Muscle of arm (tissue), 14 donors: ENCODE results near the gene GOPC. TPM values are rescaled to one million over a fixed set of nuclear protein-coding genes. Genes with fewer than 3 reads are reported as not detected.
"Not testable (repeated sequence)": the region's sequence is repeated elsewhere in the genome, so short reads cannot be mapped to it uniquely, and the experiment has no call there.

Experiments used
- DNase-seq: peaks from one replicate; pipeline ENCODE4 v3.0.0-alpha.2; 2013
- long read RNA-seq, 11 donors: transcript quantifications; one replicate each; lab custom pipeline, GENCODE V29; 2026
- polyA plus RNA-seq, 12 donors: library from polyadenylated mRNA; unstranded; fragments of 120-200 nt; gene quantifications; one replicate each; pipeline ENCODE4 v1.2.1, GENCODE V29; 2013; ENCODE audit not compliant: insufficient read length in 12 of 12

GOPC gene
- 10 to 100 TPM in 11 of 12 donors, not detected in 1; 41.9 to 60.0 (median 52.3) TPM for polyA plus RNA-seq
- long read RNA-seq, donor 1, full-length matches to known transcripts = 2 of 34 reads
- long read RNA-seq, donor 1, partial matches to known transcripts = 32 of 34 reads
- long read RNA-seq, donor 1, other reads (novel, unspliced or antisense) = 0 of 34 reads
- long read RNA-seq, donor 2, full-length matches to known transcripts = 7 of 22 reads
- long read RNA-seq, donor 2, partial matches to known transcripts = 15 of 22 reads
- long read RNA-seq, donor 2, other reads (novel, unspliced or antisense) = 0 of 22 reads
- long read RNA-seq, donor 3, full-length matches to known transcripts = 2 of 2 reads
- long read RNA-seq, donor 3, partial matches to known transcripts = 0 of 2 reads
- long read RNA-seq, donor 3, other reads (novel, unspliced or antisense) = 0 of 2 reads
- long read RNA-seq, donor 4 = 0 reads
- long read RNA-seq, donor 5, full-length matches to known transcripts = 6 of 19 reads
- long read RNA-seq, donor 5, partial matches to known transcripts = 13 of 19 reads
- long read RNA-seq, donor 5, other reads (novel, unspliced or antisense) = 0 of 19 reads
- long read RNA-seq, donor 6, partial matches to known transcripts = 7 of 7 reads
- long read RNA-seq, donor 6, other reads (novel, unspliced or antisense) = 0 of 7 reads
- long read RNA-seq, donor 7, full-length matches to known transcripts = 2 of 2 reads
- long read RNA-seq, donor 7, partial matches to known transcripts = 0 of 2 reads
- long read RNA-seq, donor 7, other reads (novel, unspliced or antisense) = 0 of 2 reads
- long read RNA-seq, donor 8, full-length matches to known transcripts = 10 of 27 reads
- long read RNA-seq, donor 8, partial matches to known transcripts = 17 of 27 reads
- long read RNA-seq, donor 8, other reads (novel, unspliced or antisense) = 0 of 27 reads
- long read RNA-seq, donor 9, full-length matches to known transcripts = 3 of 10 reads
- long read RNA-seq, donor 9, partial matches to known transcripts = 7 of 10 reads
- long read RNA-seq, donor 9, other reads (novel, unspliced or antisense) = 0 of 10 reads
- long read RNA-seq, donor 10, full-length matches to known transcripts = 5 of 26 reads
- long read RNA-seq, donor 10, partial matches to known transcripts = 21 of 26 reads
- long read RNA-seq, donor 10, other reads (novel, unspliced or antisense) = 0 of 26 reads
- long read RNA-seq, donor 11, full-length matches to known transcripts = 6 of 20 reads
- long read RNA-seq, donor 11, partial matches to known transcripts = 14 of 20 reads
- long read RNA-seq, donor 11, other reads (novel, unspliced or antisense) = 0 of 20 reads

- peak; percentile 98 for DNase-seq
These were observed at the start of gene GOPC for GRCh38 chr6:117602151-117602898. Gene GOPC, minus strand, starts transcription at chr6:117602511. Its CDS starts 223 bp downstream, at chr6:117602288.

DNA sequence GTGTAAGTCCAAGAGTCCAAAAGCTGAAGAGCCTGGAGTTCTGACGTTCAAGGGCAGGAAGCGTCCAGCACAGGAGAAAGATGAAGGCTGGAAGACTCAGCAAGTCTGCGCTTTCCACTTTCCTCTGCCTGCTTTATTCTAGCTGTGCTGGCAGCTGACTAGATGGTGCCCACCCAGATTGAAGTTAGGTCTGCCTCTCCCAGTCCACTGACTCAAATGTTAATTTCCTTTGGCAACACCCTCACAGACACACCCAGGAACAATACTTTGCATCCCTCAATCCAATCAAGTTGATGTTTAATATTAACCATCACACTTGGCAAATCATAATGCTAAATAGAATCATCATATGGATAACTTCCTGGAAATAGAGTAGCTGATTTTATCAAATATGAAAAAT, 49.7 kb upstream of the GOPC start:
- not testable (repeated sequence) for DNase-seq

- DNase-seq = no peak
These were observed 40.7 kb upstream of the GOPC start for GRCh38 chr6:117642976-117643375.

DNA sequence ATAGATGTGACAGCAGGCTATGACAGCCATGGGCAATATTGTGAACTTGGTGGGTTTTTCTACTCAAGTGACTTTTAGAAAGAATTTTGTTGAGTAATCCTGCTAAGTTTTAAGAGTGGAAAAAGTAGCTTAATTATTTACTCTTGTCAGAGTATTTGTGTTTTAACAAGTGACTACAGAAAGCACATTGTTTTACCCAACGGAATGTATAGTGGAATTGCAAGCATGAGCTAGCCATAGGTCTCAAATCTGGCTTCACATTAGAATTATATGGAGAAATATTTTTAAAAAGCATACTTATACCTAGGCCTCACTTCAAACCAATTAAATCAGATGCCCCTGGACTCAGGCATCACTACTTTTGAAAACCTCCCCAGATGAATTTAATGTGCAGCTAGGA, 35.5 kb upstream of the GOPC start:
- no peak for DNase-seq

- no peak for DNase-seq
These were observed 26.9 kb upstream of the GOPC start for GRCh38 chr6:117629119-117629660.

DNA sequence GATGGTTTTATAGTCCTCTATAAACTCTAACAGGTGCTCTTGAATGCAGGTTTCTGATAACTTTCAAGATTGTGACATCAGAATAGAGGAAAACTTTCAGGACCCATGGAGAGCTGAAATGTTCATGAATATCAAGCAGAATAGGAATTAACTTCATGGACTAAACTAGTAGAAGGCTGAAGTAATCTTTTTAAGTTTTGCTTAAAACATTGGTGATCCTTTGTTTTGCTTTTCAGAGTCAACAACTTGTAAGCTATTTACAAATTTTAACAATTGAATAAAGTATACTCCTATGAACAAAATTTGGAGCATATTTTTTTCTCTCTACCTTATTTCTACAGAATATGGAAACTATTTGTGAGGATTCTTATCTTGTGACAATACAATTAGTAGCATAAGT, 25.2 kb upstream of the GOPC start:
- no peak for DNase-seq

DNA sequence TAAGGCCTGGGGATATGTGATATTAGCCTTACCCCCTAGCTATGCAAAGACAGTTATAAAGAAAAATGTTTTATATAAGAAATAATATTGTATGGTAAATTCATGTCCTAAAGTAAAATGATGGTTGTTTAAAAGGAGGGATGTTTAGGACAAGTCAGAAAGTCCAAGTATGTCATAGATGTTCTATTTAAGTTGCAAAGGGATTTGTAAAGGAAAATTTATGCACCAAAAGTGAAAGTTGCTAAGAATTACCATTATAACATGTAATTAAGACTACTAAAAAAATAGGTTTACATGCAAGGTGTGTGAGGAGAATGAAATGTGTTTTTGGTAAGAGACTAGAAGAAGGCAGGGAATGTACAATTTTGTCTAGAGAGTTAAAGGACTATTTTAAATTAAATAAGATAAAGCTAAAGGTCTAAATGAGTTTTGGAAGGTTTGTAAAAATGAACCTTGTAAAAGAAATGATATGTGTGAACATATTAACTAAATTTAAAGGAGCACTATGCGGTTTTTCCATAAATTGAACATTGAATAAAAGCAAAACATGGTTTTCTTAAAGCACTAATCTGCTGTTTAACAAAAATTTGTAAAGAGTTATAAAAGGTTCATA, 22.7 kb upstream of the GOPC start:
- DNase-seq = no peak

GRCh38 chr6:117619178-117619577, 16.9 kb upstream of the GOPC start:
- no peak for DNase-seq

DNA sequence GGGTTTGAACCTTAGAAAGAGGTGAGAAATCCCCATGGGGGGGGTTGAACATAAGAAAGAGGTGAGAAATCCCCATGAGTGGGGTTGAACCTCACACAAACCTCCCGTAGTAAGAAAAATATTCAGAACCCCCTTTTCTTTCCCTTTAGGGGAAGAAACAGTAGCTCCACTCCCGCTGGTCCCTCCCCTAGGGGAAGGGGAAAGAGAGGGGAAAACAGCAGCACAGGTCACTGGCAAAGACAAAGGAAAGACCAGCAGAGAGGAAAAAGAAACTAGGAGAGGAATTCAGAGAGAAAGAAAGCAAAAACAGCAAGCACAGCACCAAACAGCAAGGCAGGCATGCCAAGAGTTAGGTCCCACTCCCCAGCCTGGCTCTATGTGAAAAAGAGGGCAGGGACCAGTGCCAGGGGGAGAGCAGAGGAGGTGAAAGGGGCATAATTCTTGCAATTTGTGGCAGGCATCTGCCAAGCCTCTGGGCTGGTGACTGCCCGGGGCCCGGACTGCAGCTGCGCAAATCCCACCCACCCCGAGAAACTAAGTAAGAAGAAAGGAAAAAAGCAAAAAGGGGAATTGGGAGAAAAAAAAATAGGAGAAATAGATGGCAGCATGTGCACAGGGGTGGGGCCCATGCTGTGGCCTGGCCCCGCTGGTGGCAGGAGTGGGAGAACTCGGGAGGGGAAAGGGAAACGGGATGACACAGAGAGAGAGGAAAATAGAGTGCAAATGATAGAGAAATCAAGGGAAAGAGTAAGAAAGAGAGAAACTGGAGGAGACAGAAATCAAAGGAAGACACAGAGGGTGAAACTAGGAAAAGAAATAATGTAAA, 15.1 kb upstream of the GOPC start:
- DNase-seq = no peak

DNA sequence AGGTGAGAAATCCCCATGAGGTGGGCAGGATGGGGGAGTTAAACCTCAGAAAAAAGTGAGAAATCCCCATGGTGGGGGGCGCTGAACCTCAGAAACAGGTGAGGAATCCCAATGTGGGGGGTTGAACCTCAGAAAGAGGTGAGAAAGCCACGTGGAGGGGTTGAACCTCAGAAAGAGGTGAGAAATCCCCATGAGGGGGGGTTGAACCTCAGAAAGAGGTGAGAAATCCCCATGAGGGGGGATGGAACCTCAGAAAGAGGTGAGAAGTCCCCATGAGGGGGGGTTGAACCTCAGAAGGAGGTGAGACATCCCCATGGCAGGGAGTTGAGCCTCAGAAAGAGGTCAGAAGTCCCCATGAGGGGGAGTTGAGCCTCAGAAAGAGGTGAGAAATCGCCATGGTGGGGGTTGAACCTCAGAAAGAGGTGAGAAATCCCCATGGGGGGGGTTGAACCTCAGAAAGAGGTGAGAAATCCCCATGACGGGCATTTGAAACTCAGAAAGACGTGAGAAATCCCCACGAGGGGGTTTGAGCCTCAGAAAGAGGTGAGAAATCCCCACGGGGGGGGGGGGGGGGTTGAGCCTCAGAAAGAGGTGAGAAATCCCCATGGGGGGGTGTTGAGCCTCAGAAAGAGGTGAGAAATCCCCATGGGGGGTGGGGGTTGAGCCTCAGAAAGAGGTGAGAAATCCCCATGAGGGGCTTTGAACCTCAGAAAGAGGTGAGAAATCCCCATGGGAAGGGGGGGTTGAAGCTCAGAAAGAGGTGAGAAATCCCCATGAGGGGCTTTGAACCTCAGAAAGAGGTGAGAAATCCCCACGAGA, 14.3 kb upstream of the GOPC start:
- no peak for DNase-seq

GRCh38 chr6:117615750-117616390, 13.6 kb upstream of the GOPC start:
- no peak for DNase-seq

- no peak for DNase-seq
These were observed 11.7 kb upstream of the GOPC start for GRCh38 chr6:117613920-117614560.

DNA sequence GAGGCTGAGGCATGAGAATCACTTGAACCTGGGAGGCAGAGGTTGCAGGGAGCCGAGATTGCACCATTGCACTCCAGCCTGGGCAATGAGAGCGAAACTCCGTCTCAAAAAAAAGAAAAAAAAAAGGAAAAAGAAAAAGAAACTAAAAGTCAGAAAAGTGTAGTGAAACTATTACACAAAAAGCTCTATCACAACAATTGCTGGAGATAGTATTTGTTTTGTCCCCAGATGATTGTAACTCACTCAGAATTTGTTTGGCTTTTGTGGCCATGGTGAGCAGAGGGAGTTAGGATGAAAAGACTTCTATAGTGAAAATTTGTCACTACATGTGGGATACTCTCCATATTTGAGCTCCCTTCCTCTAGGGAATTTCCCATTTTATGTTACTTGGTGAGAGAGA, 5.2 kb upstream of the GOPC start:
- DNase-seq = no peak

DNA sequence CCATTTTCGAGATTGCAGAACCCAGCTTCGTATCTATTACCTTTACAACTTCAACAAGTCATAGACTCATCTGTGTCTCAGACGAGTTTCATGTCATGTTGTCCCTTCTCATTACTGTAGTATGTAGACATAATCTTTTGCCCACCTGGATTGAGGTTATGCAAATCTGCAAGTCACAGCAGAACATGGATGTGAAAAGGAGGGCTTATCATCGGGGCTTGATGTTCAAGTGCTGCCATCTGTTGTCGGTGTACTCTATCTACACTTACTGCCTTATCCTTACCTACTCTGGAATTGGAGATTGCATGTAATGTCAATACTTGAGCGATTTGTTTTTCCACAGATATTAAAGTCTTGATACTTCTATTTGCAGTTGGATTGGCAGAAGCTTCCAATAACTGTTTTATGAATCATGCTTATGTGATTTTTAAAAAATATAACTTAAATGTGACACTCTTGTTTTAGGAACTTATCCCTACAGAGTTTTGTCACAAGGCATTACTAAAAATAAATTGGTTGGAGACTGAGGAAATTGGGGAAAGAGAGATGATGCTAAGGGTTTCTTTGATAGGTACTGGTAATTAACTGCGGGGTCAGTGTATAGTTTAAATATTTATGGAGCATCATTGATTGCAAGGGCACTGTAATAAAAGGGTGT, 3.0 kb upstream of the GOPC start:
- peak; percentile 56 for DNase-seq

GRCh38 chr6:117603821-117604220, 1.5 kb upstream of the GOPC start:
- DNase-seq = no peak

DNA sequence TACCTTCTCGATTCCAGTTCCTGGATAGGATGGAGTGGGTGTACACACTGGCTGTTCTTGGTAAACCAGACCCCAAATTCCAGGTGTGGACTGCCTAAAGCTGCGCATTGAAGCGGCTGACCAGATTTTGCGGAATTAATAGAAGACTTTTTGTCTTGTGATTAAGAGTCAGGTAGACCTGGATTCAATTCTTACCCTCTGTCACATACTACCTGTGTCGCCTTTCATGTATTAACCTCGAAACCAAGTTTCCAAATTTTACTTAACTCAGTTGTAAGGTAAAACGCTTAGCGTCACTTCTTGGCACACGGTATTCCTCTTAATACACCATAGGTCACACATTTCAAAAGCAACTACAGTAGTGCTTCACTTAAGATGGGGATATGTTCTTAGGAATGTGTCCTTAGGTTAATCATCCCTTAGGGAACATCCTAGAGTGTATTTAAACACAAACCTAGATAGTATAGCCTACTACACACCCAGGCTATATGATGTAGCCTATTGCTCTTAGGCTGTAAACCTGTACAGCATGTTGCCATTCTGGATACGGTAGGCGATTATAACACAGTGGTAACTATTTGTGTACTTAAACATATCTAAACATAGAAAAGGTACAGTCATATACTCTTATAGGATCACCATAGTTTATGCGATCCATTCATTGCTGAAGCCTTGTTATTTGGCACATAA, 733 bp upstream of the GOPC start:
- no peak for DNase-seq
